Measurements from ENCODE around the gene ZDHHC19. TPM values are rescaled to one million over a fixed set of nuclear protein-coding genes. Genes with fewer than 3 reads are reported as not detected.
"Not testable (repeated sequence)": the region's sequence is repeated elsewhere in the genome, so short reads cannot be mapped to it uniquely, and the experiment has no call there.

Gene ZDHHC19
- polyA plus RNA-seq, 2 donors = 0.09 TPM; not detected in 1

GRCh38 chr3:196205442-196206205, 5.6 kb downstream of the ZDHHC19 start:
- not testable (repeated sequence) for H3K36me3 ChIP-seq (ENCODE audit: control insufficient read depth in 2 of 2, insufficient read depth in 2 of 2, low read length in 1 of 2); H3K27ac ChIP-seq (ENCODE audit: low read depth in 2 of 2, low read length in 1 of 2); H3K4me1 ChIP-seq (ENCODE audit: control insufficient read depth in 2 of 2, insufficient read depth in 2 of 2, low read length in 1 of 2); H3K9me3 ChIP-seq (ENCODE audit: control insufficient read depth in 2 of 2, insufficient read depth in 1 of 2, low read depth in 1 of 2, low read length in 1 of 2); H3K4me3 ChIP-seq (ENCODE audit: low read depth in 1 of 2, low read length in 2 of 2); H3K27me3 ChIP-seq (ENCODE audit: control insufficient read depth in 1 of 2, insufficient read depth in 2 of 2, low read length in 2 of 2)
- WGBS, 2 donors = 83 to 85% methylated on average over 9 of the region's 9 CpGs

DNA sequence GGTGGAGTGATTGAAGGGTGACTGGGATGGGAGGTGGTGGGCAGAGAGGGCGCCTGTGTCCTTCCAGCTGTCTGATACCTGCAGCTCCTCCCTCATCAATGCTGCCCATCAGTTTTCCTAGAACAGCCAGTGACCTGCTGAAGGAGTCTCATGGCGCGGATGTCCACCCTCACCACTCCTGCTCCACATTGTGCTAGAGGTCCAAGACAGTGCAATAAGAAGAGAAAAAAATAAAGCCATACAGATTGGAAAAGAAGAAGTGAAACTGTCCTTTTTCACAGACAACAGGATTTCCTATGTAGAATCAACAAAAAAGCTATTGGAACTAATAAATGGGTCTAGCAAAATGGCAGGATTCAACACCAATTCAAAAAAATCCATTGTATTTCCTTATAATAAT, 7.4 kb downstream of the ZDHHC19 start:
- Histone ChIP-seq H3K9me3 (ENCODE audit: control insufficient read depth in 2 of 2, insufficient read depth in 1 of 2, low read depth in 1 of 2, low read length in 1 of 2) (peaks cover 0 to 5% of the 10 kb centered on the region in 2 donors), H3K36me3 (ENCODE audit: control insufficient read depth in 2 of 2, insufficient read depth in 2 of 2, low read length in 1 of 2) (no peaks in the 10 kb centered on the region), H3K4me3 (ENCODE audit: low read depth in 1 of 2, low read length in 2 of 2) (no peak overlapping the region), H3K27ac (ENCODE audit: low read depth in 2 of 2, low read length in 1 of 2) (no peak overlapping the region), H3K4me1 (ENCODE audit: control insufficient read depth in 2 of 2, insufficient read depth in 2 of 2, low read length in 1 of 2) (peaks cover 3 to 6% of the 10 kb centered on the region in 2 donors), H3K27me3 (ENCODE audit: control insufficient read depth in 1 of 2, insufficient read depth in 2 of 2, low read length in 2 of 2) (no peaks in the 10 kb centered on the region)
- 86 to 88% methylated on average over 3 of the region's 3 CpGs for WGBS, 2 donors

DNA sequence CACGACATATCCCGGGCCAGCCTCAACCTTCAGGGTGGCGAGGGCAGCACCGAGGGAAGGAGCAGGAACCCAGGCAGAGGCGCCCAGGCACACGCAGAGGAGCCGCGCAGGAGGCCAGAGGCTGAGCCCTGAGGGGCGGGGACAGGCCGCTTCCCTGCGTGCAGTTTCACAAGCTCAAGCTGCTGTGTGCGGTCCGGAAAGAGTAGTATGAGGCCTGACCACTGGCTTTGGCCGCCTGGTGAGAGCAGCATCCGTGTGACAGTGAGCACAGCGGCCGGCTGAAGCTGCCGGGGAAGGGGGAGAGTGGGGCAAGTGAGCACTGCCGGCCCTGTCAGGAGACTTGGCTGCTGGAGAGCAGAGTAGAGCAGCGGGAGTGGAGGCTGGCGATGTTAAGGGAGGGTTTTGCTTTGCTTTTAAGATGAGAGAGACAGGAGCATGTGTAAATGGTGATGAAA, 8.7 kb downstream of the ZDHHC19 start:
- Histone ChIP-seq H3K4me1 (ENCODE audit: control insufficient read depth in 2 of 2, insufficient read depth in 2 of 2, low read length in 1 of 2) (peaks cover 3 to 6% of the 10 kb centered on the region in 2 donors), H3K36me3 (ENCODE audit: control insufficient read depth in 2 of 2, insufficient read depth in 2 of 2, low read length in 1 of 2) (no peaks in the 10 kb centered on the region), H3K27me3 (ENCODE audit: control insufficient read depth in 1 of 2, insufficient read depth in 2 of 2, low read length in 2 of 2) (no peaks in the 10 kb centered on the region), H3K9me3 (ENCODE audit: control insufficient read depth in 2 of 2, insufficient read depth in 1 of 2, low read depth in 1 of 2, low read length in 1 of 2) (peaks cover 0 to 5% of the 10 kb centered on the region in 2 donors), H3K4me3 (ENCODE audit: low read depth in 1 of 2, low read length in 2 of 2) (no peak overlapping the region), H3K27ac (ENCODE audit: low read depth in 2 of 2, low read length in 1 of 2) (no peak overlapping the region)
- WGBS, 2 donors = 41 to 62% methylated on average over 21 of the region's 21 CpGs

- H3K27me3 ChIP-seq (ENCODE audit: control insufficient read depth in 1 of 2, insufficient read depth in 2 of 2, low read length in 2 of 2) = no peaks in the 10 kb centered on the region
- H3K27ac ChIP-seq (ENCODE audit: low read depth in 2 of 2, low read length in 1 of 2) = no peak overlapping the region
- 73 to 82% methylated on average over 18 to 19 of the region's 19 CpGs for WGBS, 2 donors
- H3K4me3 ChIP-seq (ENCODE audit: low read depth in 1 of 2, low read length in 2 of 2) = no peak overlapping the region
- H3K4me1 ChIP-seq (ENCODE audit: control insufficient read depth in 2 of 2, insufficient read depth in 2 of 2, low read length in 1 of 2) = peaks cover 3 to 4% of the 10 kb centered on the region in 2 donors
- no peaks in the 10 kb centered on the region for H3K9me3 ChIP-seq (ENCODE audit: control insufficient read depth in 2 of 2, insufficient read depth in 1 of 2, low read depth in 1 of 2, low read length in 1 of 2)
- H3K36me3 ChIP-seq (ENCODE audit: control insufficient read depth in 2 of 2, insufficient read depth in 2 of 2, low read length in 1 of 2) = no peaks in the 10 kb centered on the region
These were observed 12.1 kb downstream of the ZDHHC19 start for GRCh38 chr3:196198771-196199753.

- H3K4me3 ChIP-seq (ENCODE audit: low read depth in 1 of 2, low read length in 2 of 2) = no peak overlapping the region
- H3K27ac ChIP-seq (ENCODE audit: low read depth in 2 of 2, low read length in 1 of 2) = no peak overlapping the region
- H3K27me3 ChIP-seq (ENCODE audit: control insufficient read depth in 1 of 2, insufficient read depth in 2 of 2, low read length in 2 of 2) = no peaks in the 10 kb centered on the region
- peaks cover 5 to 7% of the 10 kb centered on the region in 2 donors for H3K4me1 ChIP-seq (ENCODE audit: control insufficient read depth in 2 of 2, insufficient read depth in 2 of 2, low read length in 1 of 2)
- WGBS, 2 donors = 89% methylated on average over 15 of the region's 15 CpGs
- H3K36me3 ChIP-seq (ENCODE audit: control insufficient read depth in 2 of 2, insufficient read depth in 2 of 2, low read length in 1 of 2) = no peaks in the 10 kb centered on the region
- H3K9me3 ChIP-seq (ENCODE audit: control insufficient read depth in 2 of 2, insufficient read depth in 1 of 2, low read depth in 1 of 2, low read length in 1 of 2) = no peaks in the 10 kb centered on the region
These were observed 13.0 kb downstream of the ZDHHC19 start for GRCh38 chr3:196198081-196198675.

- no peak overlapping the region for H3K4me3 ChIP-seq (ENCODE audit: low read depth in 1 of 2, low read length in 2 of 2)
- H3K9me3 ChIP-seq (ENCODE audit: control insufficient read depth in 2 of 2, insufficient read depth in 1 of 2, low read depth in 1 of 2, low read length in 1 of 2) = no peaks in the 10 kb centered on the region
- no peaks in the 10 kb centered on the region for H3K36me3 ChIP-seq (ENCODE audit: control insufficient read depth in 2 of 2, insufficient read depth in 2 of 2, low read length in 1 of 2)
- H3K4me1 ChIP-seq (ENCODE audit: control insufficient read depth in 2 of 2, insufficient read depth in 2 of 2, low read length in 1 of 2) = peaks cover 4 to 9% of the 10 kb centered on the region in 2 donors
- no peaks in the 10 kb centered on the region for H3K27me3 ChIP-seq (ENCODE audit: control insufficient read depth in 1 of 2, insufficient read depth in 2 of 2, low read length in 2 of 2)
- no peak overlapping the region for H3K27ac ChIP-seq (ENCODE audit: low read depth in 2 of 2, low read length in 1 of 2)
- WGBS, 2 donors = 79 to 84% methylated on average over 17 of the region's 17 CpGs
These were observed 13.7 kb downstream of the ZDHHC19 start for GRCh38 chr3:196197524-196197923.

GRCh38 chr3:196195664-196196265, 15.4 kb downstream of the ZDHHC19 start:
- Histone ChIP-seq H3K9me3 (ENCODE audit: control insufficient read depth in 2 of 2, insufficient read depth in 1 of 2, low read depth in 1 of 2, low read length in 1 of 2) (no peaks in the 10 kb centered on the region), H3K4me3 (ENCODE audit: low read depth in 1 of 2, low read length in 2 of 2) (no peak overlapping the region), H3K4me1 (ENCODE audit: control insufficient read depth in 2 of 2, insufficient read depth in 2 of 2, low read length in 1 of 2) (peaks cover 2 to 11% of the 10 kb centered on the region in 2 donors), H3K27ac (ENCODE audit: low read depth in 2 of 2, low read length in 1 of 2) (no peak overlapping the region), H3K27me3 (ENCODE audit: control insufficient read depth in 1 of 2, insufficient read depth in 2 of 2, low read length in 2 of 2) (no peaks in the 10 kb centered on the region), H3K36me3 (ENCODE audit: control insufficient read depth in 2 of 2, insufficient read depth in 2 of 2, low read length in 1 of 2) (no peaks in the 10 kb centered on the region)
- WGBS, 2 donors = 81 to 87% methylated on average over 14 of the region's 14 CpGs

GRCh38 chr3:196194542-196194915, 16.7 kb downstream of the ZDHHC19 start:
- Histone ChIP-seq H3K4me3 (ENCODE audit: low read depth in 1 of 2, low read length in 2 of 2) (no peak overlapping the region), H3K9me3 (ENCODE audit: control insufficient read depth in 2 of 2, insufficient read depth in 1 of 2, low read depth in 1 of 2, low read length in 1 of 2) (no peaks in the 10 kb centered on the region), H3K4me1 (ENCODE audit: control insufficient read depth in 2 of 2, insufficient read depth in 2 of 2, low read length in 1 of 2) (peaks cover 2 to 11% of the 10 kb centered on the region in 2 donors), H3K27ac (ENCODE audit: low read depth in 2 of 2, low read length in 1 of 2) (no peak overlapping the region), H3K27me3 (ENCODE audit: control insufficient read depth in 1 of 2, insufficient read depth in 2 of 2, low read length in 2 of 2) (no peaks in the 10 kb centered on the region), H3K36me3 (ENCODE audit: control insufficient read depth in 2 of 2, insufficient read depth in 2 of 2, low read length in 1 of 2) (no peaks in the 10 kb centered on the region)
- WGBS, 2 donors = 87 to 89% methylated on average over 5 of the region's 5 CpGs

Measured in esophagus (tissue), 2 donors.